SK-N-MC (cell line): Measurements from ENCODE around the gene MAS1L.

ENCODE experiments used
- EZH2 ChIP-seq: fragments of 200-600 bp; sonication (generic); IDR thresholded peaks from one replicate; pipeline ENCODE4 v1.6.1; 2017; ENCODE audit warnings: antibody characterized with exemption
- FOXP2 ChIP-seq: optimal IDR thresholded peaks from 2 replicates; pipeline ENCODE3; 2011; ENCODE audit warnings: mild to moderate bottlenecking, moderate library complexity; ENCODE audit not compliant: insufficient read depth; ENCODE audit errors: extremely low read length, control extremely low read depth
- POLR2AphosphoS5 ChIP-seq: IDR thresholded peaks from 2 replicates; pipeline ENCODE4 v1.6.1; 2012; ENCODE audit warnings: mild to moderate bottlenecking, low read depth, low read length, borderline replicate concordance

DNA sequence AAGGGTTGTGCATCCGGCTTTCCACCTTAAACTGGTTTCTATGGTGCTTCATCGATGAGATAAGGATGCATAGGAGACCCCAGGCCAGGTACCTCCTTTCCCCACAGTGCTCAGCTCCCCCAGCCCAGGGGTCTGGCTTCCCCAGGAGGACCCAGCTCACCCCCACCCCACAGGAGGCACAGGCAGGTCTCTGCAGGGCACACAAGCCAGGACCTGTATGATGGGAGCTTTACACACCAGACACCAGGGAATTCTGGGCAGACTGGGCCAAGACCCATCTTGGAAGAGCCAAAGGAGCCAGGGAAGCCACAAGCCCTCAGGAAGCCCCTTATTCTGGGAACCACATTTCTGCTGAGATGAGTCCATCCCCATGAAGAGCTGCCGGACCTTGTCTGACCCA lies 42.2 kb upstream of the MAS1L start:
- no peak for TF ChIP-seq EZH2
- no peak for TF ChIP-seq POLR2AphosphoS5
- no peak for TF ChIP-seq FOXP2
